GM10248 (cell line): ENCODE data around the gene FEZF2.

Experiments
- CTCF ChIA-PET: fragments of 300-600 bp; sonication (Branson Sonifier 250); formaldehyde crosslinking; extraction: SDS; loops from one replicate; lab custom pipeline; 2021; ENCODE audit warnings: antibody characterized with exemption; lab: Yijun Ruan, JAX
- POLR2A ChIA-PET: fragments of 350-650 bp; sonication (Branson Sonifier 250); formaldehyde crosslinking; extraction: SDS; loops from one replicate; lab custom pipeline; 2020; ENCODE audit warnings: antibody characterized with exemption; lab: Yijun Ruan, JAX
- DNase-seq: peaks from one replicate; pipeline ENCODE4 v3.0.0; 2012; ENCODE audit errors: extremely low spot score
- TF ChIP-seq, protein P1 (sequence below): IDR thresholded peaks from 2 replicates; pipeline ENCODE4 v1.5.1; 2012; ENCODE audit warnings: mild to moderate bottlenecking, low read depth; ENCODE audit errors: extremely low read depth, missing control alignments, control extremely low read depth

FEZF2 gene

DNA sequence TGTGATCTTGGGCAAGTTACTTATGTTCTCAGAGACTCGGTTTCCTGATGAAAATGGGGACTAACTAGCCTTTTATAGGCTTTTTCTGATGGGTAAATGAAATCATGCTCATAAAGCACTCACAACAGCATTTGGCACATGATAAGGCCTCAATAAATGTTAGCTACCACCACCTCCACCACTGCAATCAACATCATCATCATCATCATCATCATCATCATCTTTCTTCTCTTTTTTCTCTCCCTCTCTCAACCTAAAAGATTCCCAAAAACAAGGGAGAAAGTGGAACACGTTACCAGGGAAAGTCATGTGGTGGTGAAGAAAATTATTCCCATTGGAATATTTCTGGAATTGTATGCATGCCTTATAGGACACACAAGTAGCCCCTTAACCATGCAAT, 33.6 kb upstream of the FEZF2 start:
- CTCF ChIA-PET: no interaction called here
- no peak for DNase-seq
- POLR2A ChIA-PET: no interaction called here
- TF ChIP-seq, protein P1, sequence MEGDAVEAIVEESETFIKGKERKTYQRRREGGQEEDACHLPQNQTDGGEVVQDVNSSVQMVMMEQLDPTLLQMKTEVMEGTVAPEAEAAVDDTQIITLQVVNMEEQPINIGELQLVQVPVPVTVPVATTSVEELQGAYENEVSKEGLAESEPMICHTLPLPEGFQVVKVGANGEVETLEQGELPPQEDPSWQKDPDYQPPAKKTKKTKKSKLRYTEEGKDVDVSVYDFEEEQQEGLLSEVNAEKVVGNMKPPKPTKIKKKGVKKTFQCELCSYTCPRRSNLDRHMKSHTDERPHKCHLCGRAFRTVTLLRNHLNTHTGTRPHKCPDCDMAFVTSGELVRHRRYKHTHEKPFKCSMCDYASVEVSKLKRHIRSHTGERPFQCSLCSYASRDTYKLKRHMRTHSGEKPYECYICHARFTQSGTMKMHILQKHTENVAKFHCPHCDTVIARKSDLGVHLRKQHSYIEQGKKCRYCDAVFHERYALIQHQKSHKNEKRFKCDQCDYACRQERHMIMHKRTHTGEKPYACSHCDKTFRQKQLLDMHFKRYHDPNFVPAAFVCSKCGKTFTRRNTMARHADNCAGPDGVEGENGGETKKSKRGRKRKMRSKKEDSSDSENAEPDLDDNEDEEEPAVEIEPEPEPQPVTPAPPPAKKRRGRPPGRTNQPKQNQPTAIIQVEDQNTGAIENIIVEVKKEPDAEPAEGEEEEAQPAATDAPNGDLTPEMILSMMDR: no peak

DNA sequence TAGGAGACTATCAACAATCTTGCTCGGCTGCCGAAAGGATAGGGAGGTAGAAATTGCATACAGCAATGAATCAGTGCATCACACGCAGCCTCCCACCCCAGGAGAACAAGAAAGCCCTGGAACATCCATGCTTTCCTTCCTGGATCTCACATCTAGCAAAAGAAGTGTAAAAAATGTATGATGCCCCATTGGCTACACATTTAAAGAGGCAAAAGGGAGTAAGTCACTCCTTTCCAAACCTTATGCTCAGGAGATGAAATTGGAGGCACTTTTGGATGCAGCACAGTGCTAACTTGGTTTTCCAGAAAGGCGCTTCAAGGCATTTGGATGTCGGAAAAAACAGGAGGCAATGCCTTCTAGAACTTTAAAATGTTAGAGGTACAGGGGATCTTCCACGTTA, 32.2 kb upstream of the FEZF2 start:
- POLR2A ChIA-PET: no interaction called here
- TF ChIP-seq, protein P1: no peak
- DNase-seq: no peak
- CTCF ChIA-PET: no interaction called here

DNA sequence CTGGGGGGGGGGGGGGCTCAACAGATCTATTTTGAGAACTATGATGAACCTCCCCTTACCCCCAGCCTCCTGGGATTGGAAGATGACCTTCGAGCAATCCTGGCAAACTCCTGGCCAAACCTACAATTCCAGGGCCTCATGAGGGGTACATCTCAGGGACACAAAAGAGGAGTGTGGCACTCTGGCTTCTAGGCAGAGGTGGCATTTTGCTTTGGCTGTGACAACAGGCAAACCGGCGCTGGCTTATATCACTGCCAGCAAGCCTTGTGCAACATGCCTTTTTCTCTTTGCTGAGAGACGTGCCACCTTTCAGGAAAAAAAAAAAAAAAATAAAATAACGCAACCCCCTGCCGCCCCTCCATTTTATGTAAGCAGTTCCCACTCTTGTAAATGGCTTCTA, 31.8 kb upstream of the FEZF2 start:
- ChIA-PET CTCF (no interaction called here), POLR2A (no interaction called here)
- DNase-seq: no peak
- TF ChIP-seq, protein P1: no peak

GRCh38 chr3:62404321-62404720, 31.0 kb upstream of the FEZF2 start:
- ChIA-PET CTCF (no interaction called here), POLR2A (no interaction called here)
- DNase-seq: no peak
- TF ChIP-seq, protein P1: no peak

DNA sequence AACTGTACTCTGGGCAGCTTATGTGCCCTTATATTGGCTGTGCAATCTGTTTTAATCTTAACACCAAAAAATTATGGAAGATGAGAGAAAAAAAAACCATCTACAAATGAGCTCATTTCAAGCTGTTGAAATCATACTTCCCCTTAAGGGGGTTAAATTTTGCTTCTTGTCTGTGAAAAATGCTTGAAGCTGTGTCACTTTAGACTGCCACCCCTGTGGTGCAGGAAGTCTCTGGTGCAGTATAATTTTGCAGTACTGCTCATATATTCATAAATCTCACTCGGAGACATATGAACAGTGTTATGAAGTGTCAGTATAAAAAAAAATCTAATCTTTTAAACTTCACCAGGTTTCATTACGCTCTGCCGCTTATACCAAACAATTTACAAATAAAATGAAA, 30.4 kb upstream of the FEZF2 start:
- TF ChIP-seq, protein P1: no peak
- ChIA-PET CTCF (no interaction called here), POLR2A (no interaction called here)
- no peak for DNase-seq

GRCh38 chr3:62392626-62393292, 19.4 kb upstream of the FEZF2 start:
- no peak for DNase-seq
- ChIA-PET CTCF (no interaction called here), POLR2A (no interaction called here)
- TF ChIP-seq, protein P1: no peak
